Left ventricle myocardium inferior (tissue), 1 donor: ENCODE measurements around the gene CXCL16. TPM values are rescaled to one million over a fixed set of nuclear protein-coding genes. Genes with fewer than 3 reads are reported as not detected.

Experiments used
- DNase-seq: peaks from one replicate; pipeline ENCODE4 v3.0.0-alpha.2; 2020
- H3K27ac ChIP-seq: fragments of 200-600 bp; replicated peaks from 2 replicates; pipeline ENCODE4 v1.8.0; 2021
- H3K27me3 ChIP-seq: fragments of 200-600 bp; 2 replicates; pipeline ENCODE4 v1.8.0; 2021; ENCODE audit warnings: low read depth
- H3K36me3 ChIP-seq: fragments of 200-600 bp; 2 replicates; pipeline ENCODE4 v1.8.0; 2021
- H3K4me1 ChIP-seq: fragments of 200-600 bp; 2 replicates; pipeline ENCODE4 v1.8.0; 2021
- H3K4me3 ChIP-seq: fragments of 200-600 bp; 2 replicates; pipeline ENCODE4 v1.8.0; 2021; ENCODE audit warnings: mild to moderate bottlenecking, moderate library complexity
- H3K9me3 ChIP-seq: fragments of 200-600 bp; replicated peaks from 2 replicates; pipeline ENCODE4 v1.8.0; 2021
- intact Hi-C: fragments of 100-400 bp; cut with micrococcal nuclease; formaldehyde crosslinking; loops from one replicate; pipeline ENCODE4 v1.11.0; 2022
- total RNA-seq: library from RNA; stranded (reverse); fragmentation: NEBNext Ultra II Directional; extraction: Animal tissue kit (Norgen Biotek cat#: 25700); gene quantifications from one replicate; pipeline ENCODE4 v1.2.1, GENCODE V29; 2021
- TF ChIP-seq, protein P1 (sequence below): fragments of 200-600 bp; IDR thresholded peaks from 2 replicates; pipeline ENCODE4 v1.8.0; 2021; ENCODE audit warnings: antibody characterized with exemption, mild to moderate bottlenecking, borderline replicate concordance
- donor health status: DM: no; HTN: yes; CAD: no; lungs with severe emphysema.

Gene CXCL16
- total RNA-seq, 1 donor from 2014 or later, result 3.1 TPM

- TF ChIP-seq, protein P1, sequence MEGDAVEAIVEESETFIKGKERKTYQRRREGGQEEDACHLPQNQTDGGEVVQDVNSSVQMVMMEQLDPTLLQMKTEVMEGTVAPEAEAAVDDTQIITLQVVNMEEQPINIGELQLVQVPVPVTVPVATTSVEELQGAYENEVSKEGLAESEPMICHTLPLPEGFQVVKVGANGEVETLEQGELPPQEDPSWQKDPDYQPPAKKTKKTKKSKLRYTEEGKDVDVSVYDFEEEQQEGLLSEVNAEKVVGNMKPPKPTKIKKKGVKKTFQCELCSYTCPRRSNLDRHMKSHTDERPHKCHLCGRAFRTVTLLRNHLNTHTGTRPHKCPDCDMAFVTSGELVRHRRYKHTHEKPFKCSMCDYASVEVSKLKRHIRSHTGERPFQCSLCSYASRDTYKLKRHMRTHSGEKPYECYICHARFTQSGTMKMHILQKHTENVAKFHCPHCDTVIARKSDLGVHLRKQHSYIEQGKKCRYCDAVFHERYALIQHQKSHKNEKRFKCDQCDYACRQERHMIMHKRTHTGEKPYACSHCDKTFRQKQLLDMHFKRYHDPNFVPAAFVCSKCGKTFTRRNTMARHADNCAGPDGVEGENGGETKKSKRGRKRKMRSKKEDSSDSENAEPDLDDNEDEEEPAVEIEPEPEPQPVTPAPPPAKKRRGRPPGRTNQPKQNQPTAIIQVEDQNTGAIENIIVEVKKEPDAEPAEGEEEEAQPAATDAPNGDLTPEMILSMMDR, result no peak
- no peaks in the 10 kb centered on the region for H3K36me3 ChIP-seq
- H3K27ac ChIP-seq, result no peak overlapping the region
- no peaks in the 10 kb centered on the region for H3K9me3 ChIP-seq
- intact Hi-C loops, result no loop called here
- peaks cover 25% of the 10 kb centered on the region for H3K27me3 ChIP-seq
- DNase-seq, result no peak
- no peaks in the 10 kb centered on the region for H3K4me1 ChIP-seq
- no peak overlapping the region for H3K4me3 ChIP-seq
These were observed 24.9 kb upstream of the CXCL16 start for GRCh38 chr17:4764595-4764994.

DNA sequence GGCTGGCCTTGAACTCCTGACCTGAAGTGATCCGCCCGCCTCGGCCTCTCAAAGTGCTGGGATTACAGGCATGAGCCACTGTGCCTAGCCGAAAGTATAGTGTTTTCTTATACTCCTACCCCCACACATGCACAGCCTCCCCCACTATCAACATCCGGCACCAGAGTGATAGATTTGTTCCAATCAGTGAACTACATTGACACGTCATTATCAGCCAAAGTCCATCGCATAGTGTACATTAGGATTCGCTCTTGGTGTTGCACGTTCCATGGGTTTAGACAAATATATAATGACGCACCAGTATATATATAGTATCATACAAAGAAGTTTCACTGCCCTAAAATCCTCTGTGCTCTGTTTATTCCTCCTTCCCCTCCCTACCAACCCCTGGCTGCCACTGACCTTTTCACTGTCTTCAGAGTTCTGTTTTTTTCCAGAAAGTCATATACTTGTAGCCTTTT lies 20.1 kb upstream of the CXCL16 start:
- Histone ChIP-seq H3K4me3 (no peak overlapping the region), H3K9me3 (no peaks in the 10 kb centered on the region), H3K36me3 (no peaks in the 10 kb centered on the region), H3K27me3 (peaks cover 50% of the 10 kb centered on the region), H3K27ac (no peak overlapping the region), H3K4me1 (no peaks in the 10 kb centered on the region)
- DNase-seq, result no peak
- TF ChIP-seq, protein P1, result no peak
- intact Hi-C loops, result no loop called here

DNA sequence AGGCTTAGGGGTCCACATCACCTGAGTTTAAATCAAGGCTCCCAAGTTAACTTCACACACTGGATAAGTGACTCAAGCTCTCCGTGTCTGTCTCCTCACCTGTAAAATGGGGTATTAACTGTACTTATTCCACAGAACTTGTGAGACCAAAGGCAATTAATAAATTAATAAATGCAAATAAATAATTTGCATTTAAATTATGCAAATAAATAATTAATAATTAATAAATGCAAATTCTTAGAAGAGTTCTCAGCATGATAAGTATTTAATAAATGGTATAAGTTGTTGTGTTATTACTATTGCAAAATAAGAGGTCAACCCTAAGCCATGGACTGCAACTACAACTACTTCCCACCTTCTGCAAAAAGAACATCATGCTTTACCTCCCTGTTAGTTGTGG lies 13.7 kb upstream of the CXCL16 start:
- H3K4me3 ChIP-seq, result no peak overlapping the region
- H3K27ac ChIP-seq, result no peak overlapping the region
- H3K4me1 ChIP-seq, result peaks cover 2% of the 10 kb centered on the region
- H3K9me3 ChIP-seq, result no peaks in the 10 kb centered on the region
- intact Hi-C loops, result no loop called here
- H3K36me3 ChIP-seq, result no peaks in the 10 kb centered on the region
- H3K27me3 ChIP-seq, result peaks cover 70% of the 10 kb centered on the region
- TF ChIP-seq, protein P1, result no peak
- no peak for DNase-seq

DNA sequence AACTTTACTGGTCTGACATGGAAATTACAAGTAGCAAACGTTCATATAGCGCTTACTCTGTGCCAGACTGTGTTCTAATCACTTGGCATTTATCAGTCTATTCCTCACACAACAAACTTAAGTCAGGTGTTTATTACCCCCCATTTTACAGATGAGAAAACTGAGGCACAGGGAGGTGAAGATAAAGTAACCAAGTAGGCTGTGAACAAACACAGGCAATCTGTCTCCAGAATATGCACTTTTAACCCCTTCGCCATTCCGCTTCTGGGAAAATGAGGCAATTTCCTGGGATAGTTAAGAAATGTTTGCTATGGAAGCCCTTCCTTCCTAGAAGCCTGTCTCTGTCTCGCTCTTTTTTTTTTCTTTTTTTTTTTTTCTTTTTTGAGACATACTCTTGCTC lies 12.2 kb upstream of the CXCL16 start:
- no peaks in the 10 kb centered on the region for H3K36me3 ChIP-seq
- H3K4me1 ChIP-seq, result peaks cover 11% of the 10 kb centered on the region
- no peak overlapping the region for H3K4me3 ChIP-seq
- TF ChIP-seq, protein P1, result no peak
- H3K27me3 ChIP-seq, result peaks cover 62% of the 10 kb centered on the region
- DNase-seq, result no peak
- intact Hi-C loops, result no loop called here
- no peaks in the 10 kb centered on the region for H3K9me3 ChIP-seq
- no peak overlapping the region for H3K27ac ChIP-seq

DNA sequence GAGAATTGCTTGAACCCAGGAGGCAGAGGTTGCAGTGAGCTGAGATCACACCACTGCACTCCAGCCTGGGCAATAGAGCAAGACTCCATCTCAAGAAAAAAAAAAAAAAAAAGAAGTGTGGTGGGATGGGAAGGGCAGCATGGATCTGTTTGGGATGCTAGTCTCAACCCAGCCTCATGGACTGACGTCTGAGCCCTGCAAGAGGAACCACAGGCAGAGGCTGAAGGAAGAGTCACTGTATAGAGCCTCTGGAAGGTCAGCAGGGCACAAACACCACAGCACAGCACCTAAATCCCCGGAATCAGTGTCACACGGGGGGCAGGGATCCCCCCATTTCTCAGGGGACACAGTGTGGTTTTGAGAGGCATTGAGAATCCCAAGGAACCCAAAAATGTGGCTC lies 10.9 kb upstream of the CXCL16 start:
- peaks cover 69% of the 10 kb centered on the region for H3K27me3 ChIP-seq

More for the DNA sequence above, 10.9 kb upstream of the CXCL16 start:
- H3K9me3 ChIP-seq, result no peaks in the 10 kb centered on the region
- intact Hi-C loops, result no loop called here
- no peak overlapping the region for H3K27ac ChIP-seq
- no peak for DNase-seq
- peaks cover 12% of the 10 kb centered on the region for H3K4me1 ChIP-seq
- TF ChIP-seq, protein P1, result no peak
- H3K4me3 ChIP-seq, result no peak overlapping the region
- no peaks in the 10 kb centered on the region for H3K36me3 ChIP-seq
